Right atrium auricular region (tissue), 2 donors: ENCODE results near the gene CDH20. TPM values are rescaled to one million over a fixed set of nuclear protein-coding genes. Genes with fewer than 3 reads are reported as not detected.

ENCODE experiments used
- DNase-seq: peaks from one replicate; pipeline ENCODE4 v3.0.0-alpha.2; 2019; ENCODE audit warnings: low spot score
- H3K27ac ChIP-seq, 2 donors: fragments of 200-600 bp; sonication (generic); 1 replicate in 1 of 2; 2 replicates in 1 of 2; pipeline ENCODE4 v1.5.1; 2016 to 2019
- H3K27me3 ChIP-seq, 2 donors: fragments of 200-600 bp; sonication (generic); one replicate each; pipeline versions ENCODE4 v1.5.1 to v1.6.0; 2017 to 2019
- H3K36me3 ChIP-seq: fragments of 200-600 bp; sonication (generic); one replicate; pipeline ENCODE4 v1.5.1; 2016
- H3K4me1 ChIP-seq, 2 donors: fragments of 200-600 bp; sonication (generic); one replicate each; pipeline versions ENCODE4 v1.5.1 to v1.6.0; 2017 to 2019
- H3K4me3 ChIP-seq, 2 donors: fragments of 200-600 bp; sonication (generic); 1 replicate in 1 of 2; 2 replicates in 1 of 2; pipeline ENCODE4 v1.5.1; 2017 to 2019; ENCODE audit warnings: mild to moderate bottlenecking in 1 of 2, moderate library complexity in 1 of 2
- H3K9me3 ChIP-seq, 2 donors: fragments of 200-600 bp; sonication (generic); one replicate each; pipeline ENCODE4 v1.5.1; 2019
- total RNA-seq, 2 donors: library from RNA; depleted of rRNA; stranded (reverse); fragments of >200 nt; gene quantifications; one replicate each; pipeline ENCODE4 v1.1.0, GENCODE V29; 2016
- TF ChIP-seq, protein P1 (sequence below), 2 donors: fragments of 200-600 bp; sonication (generic); IDR thresholded peaks; one replicate each; pipeline ENCODE4 v1.5.1; 2019; ENCODE audit warnings: antibody characterized with exemption in 2 of 2

The CDH20 gene
- total RNA-seq, 2 donors from 2014 or later, result 0.41 TPM; not detected in 1

DNA sequence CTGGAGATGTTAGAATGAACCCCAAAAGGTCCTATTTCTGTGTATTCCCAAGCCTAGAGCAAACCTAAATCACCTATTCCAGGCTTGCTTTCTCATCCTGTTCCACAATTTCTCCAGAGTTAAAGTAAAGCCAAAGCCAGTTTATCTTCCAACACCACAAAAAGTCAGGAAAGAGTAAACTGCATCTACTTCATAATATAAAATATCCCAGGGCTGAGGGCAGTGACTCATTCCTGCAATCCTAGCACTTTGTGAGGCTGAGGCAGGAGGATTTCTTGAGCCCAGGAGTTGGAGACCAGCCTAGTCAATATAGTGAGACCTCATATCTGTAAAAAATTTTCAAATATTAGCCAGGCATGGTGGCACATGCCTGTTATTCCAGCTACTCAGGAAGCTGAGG is 241.4 kb downstream of the CDH20 start:
- TF ChIP-seq, protein P1, sequence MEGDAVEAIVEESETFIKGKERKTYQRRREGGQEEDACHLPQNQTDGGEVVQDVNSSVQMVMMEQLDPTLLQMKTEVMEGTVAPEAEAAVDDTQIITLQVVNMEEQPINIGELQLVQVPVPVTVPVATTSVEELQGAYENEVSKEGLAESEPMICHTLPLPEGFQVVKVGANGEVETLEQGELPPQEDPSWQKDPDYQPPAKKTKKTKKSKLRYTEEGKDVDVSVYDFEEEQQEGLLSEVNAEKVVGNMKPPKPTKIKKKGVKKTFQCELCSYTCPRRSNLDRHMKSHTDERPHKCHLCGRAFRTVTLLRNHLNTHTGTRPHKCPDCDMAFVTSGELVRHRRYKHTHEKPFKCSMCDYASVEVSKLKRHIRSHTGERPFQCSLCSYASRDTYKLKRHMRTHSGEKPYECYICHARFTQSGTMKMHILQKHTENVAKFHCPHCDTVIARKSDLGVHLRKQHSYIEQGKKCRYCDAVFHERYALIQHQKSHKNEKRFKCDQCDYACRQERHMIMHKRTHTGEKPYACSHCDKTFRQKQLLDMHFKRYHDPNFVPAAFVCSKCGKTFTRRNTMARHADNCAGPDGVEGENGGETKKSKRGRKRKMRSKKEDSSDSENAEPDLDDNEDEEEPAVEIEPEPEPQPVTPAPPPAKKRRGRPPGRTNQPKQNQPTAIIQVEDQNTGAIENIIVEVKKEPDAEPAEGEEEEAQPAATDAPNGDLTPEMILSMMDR (IDR thresholded peaks at IDR 0.05), result no peak
- no peaks in the 10 kb centered on the region for H3K27me3 ChIP-seq
- no peak overlapping the region for H3K27ac ChIP-seq
- DNase-seq, result no peak
- no peaks in the 10 kb centered on the region for H3K9me3 ChIP-seq
- no peaks in the 10 kb centered on the region for H3K36me3 ChIP-seq
- no peak overlapping the region for H3K4me3 ChIP-seq
- H3K4me1 ChIP-seq, result peaks cover 0 to 14% of the 10 kb centered on the region in 2 donors

DNA sequence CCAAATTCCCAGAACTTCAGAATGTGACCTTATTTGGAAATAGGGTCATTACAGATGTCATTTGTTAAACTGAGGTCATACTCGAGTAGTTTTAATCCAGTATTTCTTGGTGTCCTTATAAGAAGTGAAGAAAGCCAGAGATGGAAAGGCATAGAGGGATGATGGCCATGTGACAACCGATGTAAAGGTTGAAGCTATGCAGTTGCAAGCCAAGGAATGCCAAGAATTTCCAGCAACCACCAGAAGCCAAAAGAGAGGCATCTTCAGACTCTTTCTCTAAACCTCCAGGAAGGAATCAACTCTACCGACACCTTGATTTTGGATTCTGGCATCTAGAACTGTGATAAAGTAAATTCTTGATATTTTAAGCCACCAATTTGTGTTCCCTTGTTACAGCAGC is 242.2 kb downstream of the CDH20 start:
- no peak overlapping the region for H3K4me3 ChIP-seq
- no peaks in the 10 kb centered on the region for H3K36me3 ChIP-seq
- no peak for DNase-seq
- no peaks in the 10 kb centered on the region for H3K9me3 ChIP-seq
- H3K27me3 ChIP-seq, result no peaks in the 10 kb centered on the region
- no peak overlapping the region for H3K27ac ChIP-seq
- H3K4me1 ChIP-seq, result peaks cover 0 to 13% of the 10 kb centered on the region in 2 donors
- TF ChIP-seq, protein P1 (IDR thresholded peaks at IDR 0.05), result no peak

DNA sequence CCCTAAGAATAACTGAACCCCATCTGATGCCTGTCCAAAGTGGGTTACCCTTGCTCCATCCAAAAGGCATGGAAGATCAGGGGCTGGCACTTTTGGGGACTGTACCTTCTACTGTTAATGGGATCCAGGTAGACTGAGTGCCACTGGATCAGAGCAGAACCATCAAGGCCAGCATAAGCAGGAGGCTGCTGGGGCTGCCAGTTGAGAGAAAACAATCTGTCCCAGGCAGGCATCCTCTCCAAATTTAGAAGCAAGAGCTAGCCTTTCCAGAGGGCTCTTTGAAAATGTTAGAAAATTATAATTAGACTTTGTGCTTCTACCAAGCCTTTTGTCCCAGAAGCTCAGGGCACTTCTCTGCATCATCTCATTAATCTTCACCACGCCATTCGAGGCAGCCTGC is 245.6 kb downstream of the CDH20 start:
- Histone ChIP-seq H3K4me3 (no peak overlapping the region), H3K36me3 (no peaks in the 10 kb centered on the region), H3K27ac (peak overlapping the region in 1 of 2 donors; percentile 33), H3K27me3 (no peaks in the 10 kb centered on the region), H3K9me3 (no peaks in the 10 kb centered on the region), H3K4me1 (peaks cover 0 to 25% of the 10 kb centered on the region in 2 donors)
- no peak for DNase-seq
- TF ChIP-seq, protein P1 (IDR thresholded peaks at IDR 0.05), result no peak

DNA sequence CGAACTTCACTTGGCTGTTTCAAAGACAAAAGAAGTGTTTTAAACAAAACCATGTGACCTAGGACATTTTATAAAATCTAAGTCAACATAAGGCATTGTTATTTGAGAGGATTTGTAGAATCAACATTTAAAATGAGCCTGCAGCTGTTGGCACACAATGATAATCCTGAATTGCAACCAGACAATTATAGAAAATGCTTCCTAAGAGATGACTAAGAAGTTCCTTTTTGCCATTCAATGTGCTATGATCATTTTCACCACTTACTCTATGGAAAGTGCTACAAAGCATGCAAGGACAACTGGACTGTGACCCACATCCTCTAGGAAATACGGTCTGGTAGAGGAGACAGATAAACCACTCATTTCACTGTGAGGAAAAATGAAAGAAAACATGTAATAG is 246.4 kb downstream of the CDH20 start:
- Histone ChIP-seq H3K27ac (peak overlapping the region in 1 of 2 donors; percentile 33), H3K4me3 (no peak overlapping the region), H3K27me3 (no peaks in the 10 kb centered on the region), H3K36me3 (no peaks in the 10 kb centered on the region), H3K4me1 (peaks cover 0 to 28% of the 10 kb centered on the region in 2 donors), H3K9me3 (no peaks in the 10 kb centered on the region)
- DNase-seq, result no peak
- TF ChIP-seq, protein P1 (IDR thresholded peaks at IDR 0.05), result no peak

DNA sequence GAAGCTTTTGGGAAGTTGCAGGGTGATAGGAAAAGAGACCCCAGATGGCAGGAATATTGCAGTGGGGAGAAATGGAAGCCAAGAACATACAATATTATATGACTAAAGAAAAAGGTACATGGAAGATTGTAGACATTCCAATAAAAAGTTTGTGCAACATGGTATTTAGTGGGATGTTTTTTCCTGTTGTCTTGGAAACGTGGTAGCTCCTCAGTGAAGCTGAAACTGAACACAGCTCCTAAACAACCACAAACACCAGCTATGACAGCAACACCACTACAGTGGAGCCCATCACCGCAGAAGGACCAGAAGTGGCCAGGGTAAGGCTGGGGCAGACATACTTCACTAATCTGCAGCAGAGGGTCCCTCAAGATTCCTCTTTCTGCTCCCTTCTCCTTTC is 246.8 kb downstream of the CDH20 start:
- Histone ChIP-seq H3K9me3 (no peaks in the 10 kb centered on the region), H3K27me3 (no peaks in the 10 kb centered on the region), H3K27ac (no peak overlapping the region), H3K4me1 (peaks cover 0 to 31% of the 10 kb centered on the region in 2 donors), H3K36me3 (no peaks in the 10 kb centered on the region), H3K4me3 (no peak overlapping the region)
- TF ChIP-seq, protein P1 (IDR thresholded peaks at IDR 0.05), result no peak
- DNase-seq, result no peak

DNA sequence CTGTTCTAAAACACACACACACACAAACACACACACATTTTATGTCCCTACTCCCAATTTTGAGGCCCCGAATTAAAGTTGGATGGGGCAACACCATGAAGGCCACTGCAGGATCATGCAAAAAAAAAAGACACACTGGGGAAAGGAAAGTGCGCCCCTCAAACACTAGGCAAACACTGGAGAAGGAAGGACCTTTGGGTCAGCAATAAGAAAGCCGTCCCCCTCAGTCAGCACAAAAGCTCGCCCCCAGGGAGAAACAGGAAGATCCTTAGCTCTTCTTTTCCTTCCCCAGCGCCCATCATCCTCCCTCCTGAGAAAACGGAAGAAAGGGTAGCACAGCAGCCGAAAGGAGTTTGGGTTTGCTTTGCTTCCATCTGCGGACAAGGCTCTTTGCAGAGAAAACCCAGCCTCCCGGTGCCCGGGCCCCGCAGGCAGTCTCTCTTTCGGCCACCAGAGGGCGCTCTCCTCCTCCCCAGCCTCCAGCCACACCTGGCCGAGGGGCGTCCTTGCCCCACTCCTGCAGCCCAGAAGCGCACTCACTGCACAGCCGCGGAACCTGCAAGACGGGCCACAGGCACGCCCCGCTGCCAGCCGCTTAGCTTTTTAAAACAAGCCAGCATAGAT is 248.5 kb downstream of the CDH20 start:
- no peaks in the 10 kb centered on the region for H3K9me3 ChIP-seq
- TF ChIP-seq, protein P1 (IDR thresholded peaks at IDR 0.05), result peak; percentile 99 to 100
- peak overlapping the region; percentile 26 to 46 for H3K4me3 ChIP-seq
- DNase-seq, result peak; percentile 74
- no peaks in the 10 kb centered on the region for H3K27me3 ChIP-seq
- H3K27ac ChIP-seq, result peak overlapping the region; percentile 62 to 75
- H3K36me3 ChIP-seq, result no peaks in the 10 kb centered on the region
- H3K4me1 ChIP-seq, result peaks cover 0 to 31% of the 10 kb centered on the region in 2 donors
